Left hindlimb (tissue), 1 donor: ENCODE data around the gene ZBTB38.

ENCODE experiments used
- DNase-seq: peaks from one replicate; pipeline ENCODE4 v3.0.0-alpha.2; 2018

The ZBTB38 gene

GRCh38 chr3:141407825-141408224, 39.5 kb downstream of the ZBTB38 start:
- DNase-seq = no peak

GRCh38 chr3:141408596-141408995, 40.3 kb downstream of the ZBTB38 start:
- no peak for DNase-seq

- DNase-seq = no peak
These were observed 41.6 kb downstream of the ZBTB38 start for GRCh38 chr3:141409940-141410241.

DNA sequence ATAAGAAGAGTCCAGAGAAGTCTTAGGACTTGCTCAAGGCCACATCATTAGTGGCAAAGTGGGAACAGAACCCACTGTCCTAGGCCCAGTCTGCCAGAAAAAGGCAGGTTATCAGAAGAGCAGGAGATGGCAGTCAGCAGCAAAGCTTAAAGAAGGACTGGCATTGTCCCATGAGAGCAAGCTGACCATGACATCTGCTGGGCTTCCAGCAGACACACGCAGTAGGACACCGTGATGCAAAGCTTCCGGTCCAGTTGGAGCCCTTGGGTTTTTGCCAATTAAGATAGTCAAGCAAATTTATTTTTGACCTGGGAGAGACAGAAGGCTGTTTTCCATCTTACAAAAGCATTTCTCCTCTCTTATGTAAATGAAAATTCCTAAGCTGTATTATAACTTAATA, 42.1 kb downstream of the ZBTB38 start:
- DNase-seq = no peak

- DNase-seq = no peak
These were observed 42.5 kb downstream of the ZBTB38 start for GRCh38 chr3:141410846-141411245.

DNA sequence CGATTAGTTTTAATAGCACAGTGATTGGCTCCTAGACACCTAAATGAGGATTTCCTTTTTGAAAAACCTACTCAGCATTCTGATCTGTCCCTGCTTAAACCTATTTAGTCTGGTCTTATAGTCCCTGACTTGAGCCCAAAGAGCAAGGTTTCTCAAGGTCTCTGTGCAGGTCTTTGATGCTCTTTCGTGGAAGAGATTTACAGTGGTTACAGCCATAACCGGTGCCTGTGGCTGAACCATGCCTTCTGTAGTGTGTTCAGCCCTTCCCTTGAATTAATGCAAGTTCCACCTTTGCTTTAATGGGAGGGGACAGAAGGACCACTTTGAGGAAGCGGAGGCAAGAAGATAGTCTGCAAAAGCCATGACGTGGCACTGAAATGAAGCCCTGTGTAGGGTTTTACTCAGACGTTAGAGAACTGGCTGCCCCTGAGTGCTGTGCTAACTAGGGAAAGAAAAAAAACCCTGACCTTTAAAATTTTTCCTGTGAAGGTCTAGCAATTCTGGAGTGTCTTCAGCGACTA, 43.0 kb downstream of the ZBTB38 start:
- no peak for DNase-seq

DNA sequence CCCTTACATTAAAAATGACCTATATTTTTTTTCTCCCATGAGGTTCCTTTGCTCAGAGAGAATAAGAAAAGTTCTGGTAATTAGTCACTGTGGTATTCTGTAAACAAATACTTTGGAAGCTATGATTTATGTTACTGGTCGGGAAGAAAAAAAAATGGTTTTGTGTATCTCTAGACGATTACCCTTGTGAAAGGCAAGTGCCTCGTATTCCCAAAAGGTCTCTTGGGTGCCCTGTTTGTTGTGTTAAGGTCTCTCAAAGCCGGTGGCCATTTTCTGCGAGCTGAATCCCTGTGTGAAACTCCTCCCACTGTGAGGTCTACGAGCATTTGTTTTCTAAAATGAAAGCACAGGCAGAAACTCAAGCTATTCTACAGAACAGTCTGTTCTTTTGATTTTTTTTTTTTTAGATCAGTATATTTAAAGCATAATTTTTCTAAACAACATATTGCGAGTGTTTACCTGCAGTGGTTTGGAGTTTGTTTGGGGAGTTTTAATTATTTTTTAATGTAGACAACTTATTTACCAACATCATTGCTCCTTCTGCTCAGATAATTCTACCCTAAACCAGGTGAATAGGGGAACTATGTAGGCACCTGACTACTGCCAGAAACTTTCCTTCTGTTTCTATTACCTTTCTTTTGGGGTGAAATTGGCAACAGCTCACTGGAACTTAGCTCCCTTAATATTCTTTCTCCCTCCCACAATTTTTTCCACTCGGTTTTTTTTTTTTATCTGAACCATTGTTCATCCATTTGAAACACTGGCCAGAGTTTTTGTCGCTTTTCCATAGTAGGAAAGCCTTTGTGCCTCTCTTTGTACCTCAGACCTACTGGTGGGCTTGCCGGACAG, 44.0 kb downstream of the ZBTB38 start:
- DNase-seq = peak; percentile 48

GRCh38 chr3:141412936-141413354, 44.6 kb downstream of the ZBTB38 start:
- peak; percentile 87 for DNase-seq

DNA sequence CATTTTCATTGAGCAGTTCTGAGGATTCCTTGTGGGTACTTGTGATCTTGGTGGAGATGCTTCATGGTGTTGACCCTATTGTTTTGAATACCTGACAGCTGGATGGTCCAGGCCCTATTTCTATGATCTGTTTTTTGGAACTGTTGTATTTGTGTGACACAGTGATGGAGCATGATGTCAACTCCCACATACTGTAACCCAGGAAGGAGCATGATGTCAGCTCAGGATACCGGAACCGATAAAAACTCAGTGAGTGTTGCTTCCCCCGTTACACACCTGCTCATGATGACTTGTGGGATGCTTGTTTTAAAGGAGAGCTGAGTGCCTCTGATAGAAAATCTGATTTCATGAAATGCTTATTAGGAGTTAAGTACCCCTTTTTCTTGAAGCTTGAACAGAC, 45.1 kb downstream of the ZBTB38 start:
- DNase-seq = no peak

DNA sequence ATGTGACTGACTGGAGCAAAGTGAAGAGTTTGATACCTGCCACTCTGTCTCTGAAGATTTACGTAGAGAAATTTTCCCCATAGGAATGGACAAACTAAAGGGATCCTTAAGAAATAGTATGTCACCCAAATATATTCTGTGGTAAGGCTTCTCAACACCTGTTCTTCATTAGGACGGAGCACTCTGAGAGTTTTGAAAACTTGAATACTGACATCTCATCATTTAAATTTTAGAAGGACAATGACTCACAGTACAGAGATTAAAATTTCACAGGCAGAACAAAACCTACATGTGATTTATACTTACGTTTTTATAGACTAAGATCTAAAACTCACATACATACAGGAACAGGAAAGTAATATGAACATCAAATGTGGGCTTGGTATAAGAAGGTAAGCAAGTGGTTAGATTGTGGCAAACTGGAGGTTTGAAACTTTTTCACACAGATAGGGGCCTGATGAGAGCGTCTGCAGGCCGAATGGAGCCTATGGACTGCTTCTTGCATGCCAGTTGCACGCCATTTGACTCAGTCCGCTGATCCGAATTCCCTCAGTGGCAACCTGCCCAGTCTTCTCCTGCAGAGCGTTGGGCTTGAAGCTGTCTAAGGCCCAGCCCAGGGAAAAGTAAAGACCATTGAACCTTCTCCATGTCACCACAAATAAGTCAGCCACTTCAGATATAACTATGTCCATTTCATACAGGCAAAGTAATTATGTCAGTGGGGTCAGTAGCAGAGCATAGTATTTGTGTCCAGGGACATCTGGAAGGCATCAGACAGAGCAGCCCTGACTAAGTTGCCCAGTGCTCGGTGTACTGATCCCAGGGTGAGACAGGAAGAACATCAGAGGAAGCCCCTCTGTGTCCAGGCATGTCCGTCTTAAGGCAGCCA, 45.7 kb downstream of the ZBTB38 start:
- DNase-seq = no peak

DNA sequence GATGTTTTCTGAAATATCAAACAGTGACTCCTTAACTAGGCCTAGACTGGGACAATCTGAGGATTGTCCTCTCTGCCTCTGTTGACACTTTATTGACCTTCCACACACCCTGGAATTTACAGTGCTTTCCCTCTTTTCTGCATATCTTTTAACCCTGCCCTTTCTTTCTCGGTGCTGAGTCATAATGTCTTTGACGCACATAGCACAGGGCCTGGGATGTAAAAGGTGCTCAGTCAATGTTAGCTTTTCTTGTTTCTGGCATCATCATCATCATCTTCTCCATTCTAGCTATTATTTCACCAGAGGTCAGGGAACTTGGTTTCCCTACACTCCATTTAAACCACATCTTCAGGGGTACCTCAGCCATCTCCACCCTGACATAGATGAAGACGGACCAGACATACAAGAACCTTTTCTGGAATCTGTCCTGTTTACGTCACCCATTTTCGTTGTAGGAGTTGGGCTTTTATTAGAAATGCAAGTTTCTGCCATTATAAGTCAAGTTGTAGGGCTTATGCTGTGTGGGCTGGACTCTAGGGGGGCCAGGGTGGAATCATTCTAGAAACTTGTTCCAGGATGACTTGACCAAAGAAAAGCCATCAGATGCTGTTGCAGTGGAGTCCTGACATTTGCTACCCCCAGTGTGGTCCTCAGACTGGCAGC, 46.6 kb downstream of the ZBTB38 start:
- DNase-seq = no peak

- no peak for DNase-seq
These were observed 47.6 kb downstream of the ZBTB38 start for GRCh38 chr3:141415953-141416352.
